Loucy (cell line): ENCODE data around the gene UGT3A1.

Experiments used
- H2AFZ ChIP-seq: fragments of 200-600 bp; sonication (generic); 2 replicates; pipeline ENCODE4 v1.6.0; 2016; ENCODE audit warnings: antibody characterized with exemption, mild to moderate bottlenecking, low read length, moderate library complexity
- H3F3A ChIP-seq: fragments of 200-600 bp; 2 replicates; pipeline ENCODE4 v1.6.0; 2016; ENCODE audit warnings: antibody characterized with exemption, low read depth, mild to moderate bottlenecking
- H3K27me3 ChIP-seq: fragments of 200-600 bp; sonication (generic); 2 replicates; pipeline ENCODE4 v1.6.1; 2014; ENCODE audit warnings: low read length, mild to moderate bottlenecking; ENCODE audit not compliant: insufficient read depth, poor library complexity, severe bottlenecking
- H3K36me3 ChIP-seq: fragments of 200-600 bp; sonication (generic); 2 replicates; pipeline ENCODE4 v1.6.1; 2016; ENCODE audit warnings: low read length; ENCODE audit not compliant: insufficient read depth
- H3K4me1 ChIP-seq: fragments of 200-600 bp; sonication (generic); 2 replicates; pipeline ENCODE4 v1.5.1; 2014; ENCODE audit warnings: low read length, mild to moderate bottlenecking; ENCODE audit not compliant: insufficient read depth, poor library complexity, severe bottlenecking
- H3K4me2 ChIP-seq: fragments of 200-600 bp; sonication (generic); 2 replicates; pipeline ENCODE4 v1.6.0; 2014; ENCODE audit warnings: antibody characterized with exemption, low read length, low read depth, mild to moderate bottlenecking; ENCODE audit not compliant: poor library complexity, severe bottlenecking
- H3K4me3 ChIP-seq: fragments of 200-600 bp; sonication (generic); 2 replicates; pipeline ENCODE4 v1.5.1; 2014; ENCODE audit warnings: low read length, mild to moderate bottlenecking, mixed read lengths; ENCODE audit not compliant: poor library complexity, severe bottlenecking
- H3K79me2 ChIP-seq: fragments of 200-600 bp; sonication (generic); 2 replicates; pipeline ENCODE4 v1.6.1; 2014; ENCODE audit warnings: low read length; ENCODE audit not compliant: insufficient read depth
- H3K9ac ChIP-seq: fragments of 200-600 bp; sonication (generic); 2 replicates; pipeline ENCODE4 v1.6.0; 2014; ENCODE audit warnings: mild to moderate bottlenecking, low read depth, low read length, moderate library complexity; ENCODE audit not compliant: poor library complexity, severe bottlenecking
- H3K9me2 ChIP-seq: fragments of 200-600 bp; sonication (generic); replicated peaks from 2 replicates; pipeline ENCODE4 v1.6.1; 2016; ENCODE audit warnings: low read depth, low read length, mixed read lengths
- H3K9me3 ChIP-seq: fragments of 200-600 bp; sonication (generic); 2 replicates; pipeline ENCODE4 v1.6.1; 2014; ENCODE audit warnings: mild to moderate bottlenecking, antibody characterized with exemption, low read length, low read depth; ENCODE audit not compliant: insufficient read depth
- H4K20me1 ChIP-seq: fragments of 200-600 bp; sonication (generic); 2 replicates; pipeline ENCODE4 v1.6.0; 2014; ENCODE audit warnings: antibody characterized with exemption, low read length, mild to moderate bottlenecking; ENCODE audit not compliant: insufficient read depth, poor library complexity, severe bottlenecking
- CTCF ChIP-seq: fragments of 200-600 bp; sonication (generic); conservative IDR thresholded peaks from 2 replicates; pipeline ENCODE4 v1.5.1; 2014; ENCODE audit warnings: mild to moderate bottlenecking, antibody characterized with exemption, low read length
- EZH2phosphoT487 ChIP-seq: fragments of 200-600 bp; IDR thresholded peaks from 2 replicates; pipeline ENCODE4 v1.6.1; 2018; ENCODE audit warnings: antibody characterized with exemption, mild to moderate bottlenecking, moderate library complexity, borderline replicate concordance

The UGT3A1 gene

GRCh38 chr5:35999547-35999946 lies 8.4 kb upstream of the UGT3A1 start:
- no peak overlapping the region for H3K9ac ChIP-seq
- no peak overlapping the region for H3K4me2 ChIP-seq
- H3K36me3 ChIP-seq, result no peaks in the 10 kb centered on the region
- no peaks in the 10 kb centered on the region for H3K27me3 ChIP-seq
- H2AFZ ChIP-seq, result no peak overlapping the region
- no peaks in the 10 kb centered on the region for H3F3A ChIP-seq
- TF ChIP-seq CTCF (no peak), EZH2phosphoT487 (no peak)
- H3K9me3 ChIP-seq, result no peaks in the 10 kb centered on the region
- H3K4me3 ChIP-seq, result no peak overlapping the region
- no peaks in the 10 kb centered on the region for H3K9me2 ChIP-seq
- H4K20me1 ChIP-seq, result no peaks in the 10 kb centered on the region
- H3K79me2 ChIP-seq, result no peaks in the 10 kb centered on the region
- H3K4me1 ChIP-seq, result peaks cover 20% of the 10 kb centered on the region

- H3K4me1 ChIP-seq, result peaks cover 6% of the 10 kb centered on the region
- H3K4me2 ChIP-seq, result no peak overlapping the region
- H3K79me2 ChIP-seq, result no peaks in the 10 kb centered on the region
- H2AFZ ChIP-seq, result no peak overlapping the region
- no peaks in the 10 kb centered on the region for H3K36me3 ChIP-seq
- TF ChIP-seq CTCF, result no peak
- no peak for TF ChIP-seq EZH2phosphoT487
- H3K9me2 ChIP-seq, result no peaks in the 10 kb centered on the region
- H3K27me3 ChIP-seq, result no peaks in the 10 kb centered on the region
- H3F3A ChIP-seq, result no peaks in the 10 kb centered on the region
- no peaks in the 10 kb centered on the region for H3K9me3 ChIP-seq
- no peak overlapping the region for H3K9ac ChIP-seq
- H3K4me3 ChIP-seq, result no peak overlapping the region
- no peaks in the 10 kb centered on the region for H4K20me1 ChIP-seq
Observed at GRCh38 chr5:35996076-35996475, 4.9 kb upstream of the UGT3A1 start.

GRCh38 chr5:35990520-35990919 lies 670 bp downstream of the UGT3A1 start:
- Histone ChIP-seq H3K79me2 (no peaks in the 10 kb centered on the region), H3K4me1 (no peaks in the 10 kb centered on the region), H3K4me2 (no peak overlapping the region), H3K27me3 (no peaks in the 10 kb centered on the region), H4K20me1 (no peaks in the 10 kb centered on the region), H2AFZ (no peak overlapping the region), H3F3A (no peaks in the 10 kb centered on the region), H3K9me2 (no peaks in the 10 kb centered on the region), H3K9ac (no peak overlapping the region), H3K36me3 (no peaks in the 10 kb centered on the region), H3K4me3 (no peak overlapping the region), H3K9me3 (no peaks in the 10 kb centered on the region)
- no peak for TF ChIP-seq CTCF
- TF ChIP-seq EZH2phosphoT487, result no peak
